Medulla oblongata (tissue), 1 donor: ENCODE results near the gene KCNJ10.

Experiments used
- DNase-seq: peaks from one replicate; pipeline ENCODE4 v3.0.0-alpha.2; 2015; ENCODE audit errors: extremely low spot score

KCNJ10 gene

GRCh38 chr1:159964144-159964543 lies 105.8 kb downstream of the KCNJ10 start:
- no peak for DNase-seq

GRCh38 chr1:159962176-159962575 lies 107.8 kb downstream of the KCNJ10 start:
- DNase-seq, result no peak

- DNase-seq, result no peak
These were observed 108.3 kb downstream of the KCNJ10 start for GRCh38 chr1:159961636-159962035.

- DNase-seq, result no peak
These were observed 109.1 kb downstream of the KCNJ10 start for GRCh38 chr1:159960721-159961381.

GRCh38 chr1:159959451-159959850 lies 110.5 kb downstream of the KCNJ10 start:
- DNase-seq, result no peak

- DNase-seq, result no peak
These were observed 111.1 kb downstream of the KCNJ10 start for GRCh38 chr1:159958719-159959380.

- DNase-seq, result no peak
These were observed 112.1 kb downstream of the KCNJ10 start for GRCh38 chr1:159957824-159958268.

GRCh38 chr1:159955456-159955855 lies 114.5 kb downstream of the KCNJ10 start:
- DNase-seq, result no peak

- no peak for DNase-seq
These were observed 116.1 kb downstream of the KCNJ10 start, which contains the start of gene SLAMF9 for GRCh38 chr1:159953536-159954515. Gene SLAMF9, minus strand, starts transcription at chr1:159954237. Its CDS starts 100 bp downstream, at chr1:159954137.

- DNase-seq, result no peak
These were observed 117.0 kb downstream of the KCNJ10 start for GRCh38 chr1:159952932-159953331.

GRCh38 chr1:159951551-159951950 lies 118.4 kb downstream of the KCNJ10 start:
- no peak for DNase-seq

GRCh38 chr1:159951016-159951415 lies 118.9 kb downstream of the KCNJ10 start:
- DNase-seq, result no peak

GRCh38 chr1:159949981-159950381 lies 120.0 kb downstream of the KCNJ10 start:
- no peak for DNase-seq

GRCh38 chr1:159949123-159949522 lies 120.8 kb downstream of the KCNJ10 start:
- no peak for DNase-seq
